GM21786 (cell line): ENCODE data around the gene DNM2.
"Not testable (repeated sequence)": the region's sequence is repeated elsewhere in the genome, so short reads cannot be mapped to it uniquely, and the experiment has no call there.

Experiments used
- ATAC-seq: cut with Tn5 transposase; IDR thresholded peaks from one replicate; pipeline ENCODE4 v1.9.1; 2021; ENCODE audit not compliant: unreplicated experiment

DNM2 gene

DNA sequence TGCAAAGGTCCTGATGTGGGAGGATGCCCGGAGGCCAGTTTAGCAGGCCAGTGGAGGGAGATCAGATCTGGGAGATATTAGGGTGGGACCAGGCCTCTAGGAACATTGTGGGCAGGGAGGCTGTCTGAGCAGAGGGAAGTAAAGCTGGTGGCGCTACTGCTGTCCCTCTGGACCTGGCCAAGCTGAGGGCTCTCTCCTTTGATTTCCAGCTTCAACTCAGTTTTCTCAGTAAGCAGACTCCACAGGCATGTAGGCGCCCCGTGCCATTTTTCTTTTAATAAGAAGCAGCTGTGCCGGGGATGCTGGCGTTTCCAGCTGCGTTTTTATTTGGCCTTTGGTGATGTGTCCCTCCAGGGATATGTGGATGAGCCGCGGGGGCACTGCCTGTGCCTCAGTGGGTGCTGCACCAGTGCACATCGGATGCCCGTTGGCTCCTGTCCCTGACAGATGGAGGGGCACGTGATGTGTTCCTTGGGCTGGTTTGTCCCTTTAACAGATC, 6.7 kb downstream of the DNM2 start:
- no peak for ATAC-seq

DNA sequence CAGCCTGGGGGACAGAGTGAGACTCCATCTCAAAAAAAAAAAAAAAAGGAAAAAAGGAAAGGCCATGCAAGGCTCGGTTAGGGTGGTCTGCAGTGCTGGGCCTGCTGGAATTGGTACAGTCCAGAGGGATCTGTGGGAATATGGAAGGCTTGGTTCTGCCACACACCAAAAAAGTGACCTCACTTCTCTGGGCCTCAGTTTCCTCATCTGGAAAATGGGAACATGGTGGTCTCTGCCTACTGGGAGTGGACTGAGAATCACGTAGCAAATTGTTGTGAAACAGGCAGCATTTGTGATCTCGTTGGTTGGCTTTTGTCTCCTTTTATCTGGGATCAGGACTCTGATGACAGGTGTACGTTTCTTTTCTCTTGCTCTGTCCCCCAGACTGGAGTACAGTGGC, 7.5 kb downstream of the DNM2 start:
- no peak for ATAC-seq

GRCh38 chr19:10726268-10726667, 8.4 kb downstream of the DNM2 start:
- ATAC-seq, result no peak

DNA sequence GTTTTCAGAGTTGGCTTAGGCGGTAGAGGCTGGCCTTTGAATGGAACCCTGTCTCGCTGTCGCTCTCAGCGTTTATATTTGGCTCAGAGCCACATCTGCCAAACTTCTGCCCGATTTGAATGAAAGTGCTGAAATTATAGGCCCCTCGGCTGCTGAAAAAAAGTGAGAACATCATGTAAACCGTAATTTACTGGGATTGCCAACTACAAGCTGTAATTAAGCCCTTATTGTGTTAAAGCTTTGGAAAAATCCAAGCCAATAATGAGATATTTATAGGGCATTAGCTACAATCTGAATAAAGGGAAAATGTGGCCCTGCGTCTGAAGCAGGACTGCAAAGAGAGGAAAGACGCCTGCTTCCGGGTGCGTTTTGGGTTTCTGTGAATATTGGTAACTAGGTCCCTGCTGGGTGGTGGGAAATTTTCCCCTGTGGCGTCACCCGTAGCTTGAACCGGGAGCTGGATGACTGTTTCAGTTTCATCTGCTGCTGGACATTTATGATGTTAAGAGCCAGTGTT, 9.9 kb downstream of the DNM2 start:
- ATAC-seq, result no peak

- ATAC-seq, result no peak
Measured at GRCh38 chr19:10729411-10729810, 11.5 kb downstream of the DNM2 start.

DNA sequence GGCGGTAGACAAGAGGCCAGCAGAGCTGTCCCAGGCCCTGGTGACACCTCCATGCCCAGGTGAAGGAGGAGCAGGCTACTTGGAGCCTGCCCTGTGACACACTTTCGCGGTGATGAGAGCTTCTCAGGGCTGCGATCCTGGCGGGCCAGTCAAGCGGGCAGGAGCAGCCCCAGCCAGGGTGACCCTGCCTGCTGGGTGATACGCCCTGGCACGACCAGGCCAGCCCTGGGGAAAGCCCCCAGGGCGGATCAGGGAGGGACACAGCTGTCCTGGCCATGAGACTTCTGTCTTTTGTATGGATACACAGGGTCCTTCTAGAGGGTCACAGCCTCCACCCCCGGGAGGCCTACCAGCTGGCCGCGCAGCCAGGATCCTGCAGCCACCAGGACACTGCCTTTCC, 13.1 kb downstream of the DNM2 start:
- ATAC-seq, result no peak

DNA sequence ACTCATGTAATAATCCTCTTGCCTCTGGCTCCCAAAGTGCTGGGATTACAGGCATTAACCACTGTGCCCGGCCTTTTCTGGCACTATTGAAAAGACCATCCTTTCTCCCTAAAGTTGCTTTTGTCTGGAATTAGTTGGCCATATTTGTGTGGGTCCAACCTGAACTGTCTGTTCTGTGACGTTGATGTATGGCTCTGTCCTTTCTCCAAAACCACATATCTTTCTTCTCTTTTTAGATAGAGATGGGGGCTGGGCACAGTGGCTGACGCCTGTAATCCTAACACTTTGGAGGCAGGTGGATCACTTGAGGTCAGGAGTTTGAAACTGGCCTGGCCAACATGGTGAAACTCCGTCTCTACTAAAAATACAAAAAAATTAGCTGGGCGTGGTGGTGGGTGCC, 17.9 kb downstream of the DNM2 start:
- ATAC-seq, result no peak

GRCh38 chr19:10736189-10736588, 18.3 kb downstream of the DNM2 start:
- no peak for ATAC-seq

- ATAC-seq, result no peak
Measured at GRCh38 chr19:10736916-10737551, 19.2 kb downstream of the DNM2 start.

GRCh38 chr19:10737722-10738121, 19.8 kb downstream of the DNM2 start:
- no peak for ATAC-seq

- no peak for ATAC-seq
Measured at GRCh38 chr19:10740798-10741197, 22.9 kb downstream of the DNM2 start.

- no peak for ATAC-seq
Measured at GRCh38 chr19:10742476-10742875, 24.6 kb downstream of the DNM2 start.

- no peak for ATAC-seq
Measured at GRCh38 chr19:10744253-10744798, 26.4 kb downstream of the DNM2 start.

DNA sequence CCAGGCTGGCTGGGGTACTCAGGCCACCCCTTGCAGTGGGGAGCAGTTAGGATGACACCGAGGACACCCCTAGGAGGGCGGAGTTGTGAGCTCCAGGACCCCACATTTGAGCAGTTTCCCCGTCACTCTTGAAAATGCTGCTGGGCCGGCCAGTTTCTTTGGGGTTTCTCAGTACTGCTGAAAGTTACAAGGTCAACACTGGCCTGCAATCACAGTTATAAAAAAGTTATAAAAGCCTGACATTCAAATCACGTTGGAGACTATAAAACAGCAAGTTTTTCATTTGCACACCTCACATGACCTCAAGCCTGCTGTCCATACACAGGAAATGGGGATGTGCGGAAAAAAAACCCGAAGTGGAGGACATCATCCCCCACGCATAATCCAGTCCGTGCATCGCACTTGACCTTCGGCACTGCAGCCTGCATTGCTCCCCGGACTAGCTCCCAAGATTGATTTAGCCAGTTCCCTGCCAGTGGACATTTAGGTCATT, 27.0 kb downstream of the DNM2 start:
- no peak for ATAC-seq

DNA sequence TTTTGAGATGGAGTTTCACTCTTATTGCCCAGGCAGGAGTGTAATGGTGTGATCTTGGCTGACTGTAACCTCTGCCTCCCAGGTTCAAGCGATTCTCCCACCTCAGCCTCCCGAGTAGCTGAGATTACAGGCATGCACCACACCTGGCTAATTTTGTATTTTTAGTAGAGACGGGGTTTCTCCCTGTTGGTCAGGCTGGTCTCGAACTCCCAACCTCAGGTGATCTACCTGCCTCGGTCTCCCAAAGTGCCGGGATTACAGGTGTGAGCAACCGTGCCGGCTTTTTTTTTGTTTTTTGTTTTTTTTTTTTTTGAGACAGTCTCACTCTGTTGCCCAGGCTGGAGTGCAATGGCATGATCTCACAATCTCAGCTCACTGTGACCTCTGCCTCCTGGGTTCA, 28.6 kb downstream of the DNM2 start:
- not testable (repeated sequence) for ATAC-seq

DNA sequence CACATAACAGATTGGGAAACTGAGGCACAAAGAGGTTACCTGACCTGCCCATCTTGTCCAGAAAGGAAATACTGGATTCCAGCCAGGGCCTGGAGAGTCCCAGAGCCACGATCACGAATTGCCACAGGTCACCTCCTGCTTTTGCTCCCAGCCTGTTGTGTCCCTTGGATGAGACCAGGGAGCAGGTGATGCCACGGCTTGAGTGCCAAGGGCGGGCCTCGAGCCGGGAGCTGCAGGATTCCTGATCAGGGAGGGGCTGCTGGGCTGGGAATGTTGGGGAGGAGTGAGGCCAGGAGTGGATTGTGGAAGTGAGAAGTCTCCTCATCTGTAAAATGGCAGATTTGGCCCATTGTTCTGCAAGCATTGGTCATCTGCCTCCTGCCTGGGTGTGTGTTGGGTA, 29.4 kb downstream of the DNM2 start:
- ATAC-seq, result no peak

- ATAC-seq, result no peak
Measured at GRCh38 chr19:10747674-10748073, 29.8 kb downstream of the DNM2 start.

- ATAC-seq, result no peak
Measured at GRCh38 chr19:10748195-10748926, 30.5 kb downstream of the DNM2 start.

DNA sequence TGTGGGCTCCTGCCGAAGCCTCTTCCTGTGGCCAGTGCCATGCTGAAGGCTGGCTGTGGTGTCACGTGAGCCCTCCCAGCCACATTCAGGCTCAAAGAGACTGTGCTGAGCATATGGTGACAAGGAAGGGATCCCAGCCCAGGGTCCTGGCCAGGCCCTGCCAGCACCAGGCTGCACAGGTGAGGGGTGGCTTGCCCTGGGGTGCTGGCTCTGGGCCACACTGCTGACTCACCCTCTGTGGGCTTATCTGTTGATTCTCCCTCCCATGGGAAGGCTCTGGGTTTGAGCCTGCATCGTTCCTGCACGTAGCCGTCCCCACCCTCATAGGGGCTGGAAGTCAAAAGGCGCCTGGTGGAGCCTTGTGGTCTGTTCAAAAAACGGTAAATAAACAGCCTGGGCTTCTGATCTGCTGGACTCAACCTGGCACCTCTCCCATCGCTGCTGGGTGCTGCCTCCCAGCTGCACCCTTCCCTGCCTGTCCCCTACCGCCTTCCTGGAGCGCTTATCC, 31.1 kb downstream of the DNM2 start:
- ATAC-seq, result no peak

- ATAC-seq, result no peak
Measured at GRCh38 chr19:10749435-10750384, 31.8 kb downstream of the DNM2 start.
